HFF-Myc (cell line): ENCODE results near the gene C10orf88.

Experiments
- DNase-seq: peaks from one replicate; pipeline ENCODE4 v3.0.0-alpha.2; 2011; ENCODE audit warnings: low read depth; ENCODE audit errors: extremely low read depth
- H3K4me3 ChIP-seq: replicated peaks from 2 replicates; pipeline ENCODE4 v1.5.1; 2011; ENCODE audit warnings: low read depth, mild to moderate bottlenecking, control low read depth, low read length
- CTCF ChIP-seq: IDR thresholded peaks from 2 replicates; pipeline ENCODE4 v1.5.1; 2012; ENCODE audit warnings: mild to moderate bottlenecking, low read depth, low read length, control low read depth; ENCODE audit errors: missing control alignments

C10orf88 gene

DNA sequence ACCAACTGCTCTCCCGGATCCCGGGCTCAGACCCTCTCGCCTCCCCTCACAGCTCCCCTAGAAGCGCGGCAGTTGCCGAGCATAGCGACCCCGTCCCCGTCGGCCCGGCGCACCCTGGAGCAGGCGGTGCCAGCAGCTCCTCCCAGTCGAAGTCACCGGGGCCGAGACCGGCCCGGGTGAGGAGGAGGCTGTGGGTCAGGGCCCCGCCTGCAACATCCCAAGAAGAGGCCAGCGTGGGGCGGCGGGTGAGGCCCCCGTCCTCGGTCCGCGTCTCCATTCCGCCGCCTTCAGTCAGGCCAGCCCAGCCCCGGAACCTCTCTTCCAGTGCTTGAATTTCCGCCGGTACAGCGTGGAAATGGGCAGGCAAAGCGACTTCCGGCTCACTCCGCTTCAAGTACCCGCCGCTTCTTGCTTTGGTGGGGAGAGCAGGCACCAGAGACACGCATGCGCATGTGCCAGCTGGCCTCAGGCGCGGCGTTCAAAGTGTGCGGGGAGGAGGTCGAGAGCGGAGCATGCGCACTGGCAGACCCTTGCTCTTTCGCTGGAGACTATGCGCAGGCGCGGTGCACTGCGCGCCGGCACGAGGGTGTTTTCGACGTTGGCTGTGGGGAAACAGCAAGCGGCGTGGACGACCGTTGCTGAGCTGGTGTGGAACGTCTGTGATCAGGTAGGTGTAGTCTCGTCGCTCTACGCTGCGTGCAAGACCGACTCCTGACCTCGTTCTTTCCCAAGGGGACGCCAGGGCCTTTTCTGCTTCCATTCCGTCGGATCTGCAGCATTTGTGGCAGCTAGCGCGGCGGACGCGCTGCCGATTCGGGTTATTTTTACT is at the start of gene C10orf88:
TSS of gene C10orf88 (minus strand) at position 326 of the 829 bp plus-strand sequence. CDS start at position 277, 49 bp downstream.
- DNase-seq = peak; percentile 96
- H3K4me3 ChIP-seq = peak within 1 kb of the TSS; percentile 71
- TF ChIP-seq CTCF = no peak

DNA sequence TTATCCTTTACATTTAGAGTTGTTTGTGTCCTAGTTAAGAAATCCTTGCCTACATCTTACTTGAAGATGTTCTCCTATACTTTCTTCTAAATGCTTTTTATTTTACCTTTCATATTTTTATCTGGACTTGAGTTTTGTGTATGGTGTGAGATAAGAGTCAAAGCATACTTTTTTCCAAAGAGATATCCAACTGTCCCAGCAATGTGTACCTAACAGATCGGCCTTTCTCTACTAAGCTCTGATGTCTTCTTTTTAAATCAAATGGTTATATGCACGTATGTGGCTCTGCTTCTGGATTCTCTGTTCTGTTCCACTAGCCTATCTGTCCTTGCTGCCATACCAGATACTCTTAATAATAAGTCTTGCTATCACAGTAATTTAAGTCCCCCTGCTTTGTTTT is 47.3 kb upstream of the C10orf88 start:
- TF ChIP-seq CTCF = no peak
- H3K4me3 ChIP-seq = no peak overlapping the region
- no peak for DNase-seq

GRCh38 chr10:123000155-123000554 is 46.1 kb upstream of the C10orf88 start:
- no peak for TF ChIP-seq CTCF
- no peak for DNase-seq
- no peak overlapping the region for H3K4me3 ChIP-seq

GRCh38 chr10:122999347-122999746 is 45.3 kb upstream of the C10orf88 start:
- DNase-seq = no peak
- H3K4me3 ChIP-seq = no peak overlapping the region
- no peak for TF ChIP-seq CTCF

DNA sequence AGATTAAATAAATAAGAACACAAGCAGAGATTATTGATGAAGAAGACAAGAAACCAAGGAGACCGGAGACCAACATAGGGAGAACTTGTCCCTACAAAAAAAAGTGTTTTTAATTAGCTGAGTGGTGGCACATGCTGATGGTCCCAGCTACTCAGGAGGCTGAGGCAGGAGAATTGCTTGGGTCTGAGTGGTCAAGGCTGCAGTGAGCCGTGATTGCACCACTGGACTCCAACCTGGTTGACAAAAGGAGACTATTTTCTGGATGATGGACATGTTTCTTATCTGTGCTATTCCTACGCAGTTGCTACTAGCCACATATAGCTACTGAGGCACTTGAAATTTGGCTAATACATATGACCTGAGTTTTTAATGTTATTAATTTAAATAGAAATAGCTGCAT is 44.9 kb upstream of the C10orf88 start:
- no peak for DNase-seq
- H3K4me3 ChIP-seq = no peak overlapping the region
- TF ChIP-seq CTCF = no peak

DNA sequence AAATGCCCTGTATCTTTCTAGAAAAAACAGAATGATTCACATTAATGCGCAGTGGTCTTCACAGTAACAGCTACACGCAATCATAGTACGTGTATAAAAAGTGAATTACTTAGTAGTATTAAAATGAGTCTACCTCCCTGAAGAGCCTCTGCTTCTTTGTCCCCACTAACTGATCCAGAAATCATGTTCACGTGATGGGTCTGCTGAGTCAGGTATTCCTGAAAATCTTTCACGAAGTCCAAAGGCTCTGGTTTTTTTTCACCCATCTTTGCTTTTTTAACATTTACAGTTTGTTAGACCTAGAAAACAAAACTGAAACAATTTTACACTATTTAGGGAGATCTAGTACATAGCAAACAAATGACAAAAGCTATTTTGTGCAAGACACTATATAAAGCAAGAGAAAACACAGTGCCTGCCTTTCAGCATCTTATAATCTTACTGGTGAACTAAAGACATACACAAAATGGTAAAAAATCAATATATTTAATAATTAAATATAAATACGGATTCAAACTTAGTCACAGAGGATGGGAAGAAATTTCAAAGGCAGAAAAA is 44.4 kb upstream of the C10orf88 start:
- no peak for TF ChIP-seq CTCF
- H3K4me3 ChIP-seq = no peak overlapping the region
- DNase-seq = no peak
